ENCODE results near the gene PCDHA1.

The PCDHA1 gene

GRCh38 chr5:140988608-140989007, 202.7 kb downstream of the PCDHA1 start:
- no peak for DNase-seq (ENCODE audit: low spot score)

- no peak for DNase-seq (ENCODE audit: low spot score)
Measured at GRCh38 chr5:140989254-140990020, 203.5 kb downstream of the PCDHA1 start.

GRCh38 chr5:140992828-140993227, 206.9 kb downstream of the PCDHA1 start:
- DNase-seq (ENCODE audit: low spot score): no peak

- no peak for DNase-seq (ENCODE audit: low spot score)
Measured at GRCh38 chr5:140996060-140996459, 210.1 kb downstream of the PCDHA1 start.

- DNase-seq (ENCODE audit: low spot score): no peak
Measured at GRCh38 chr5:140998921-140999410, 213.0 kb downstream of the PCDHA1 start.

GRCh38 chr5:141001446-141001843, 215.5 kb downstream of the PCDHA1 start:
- no peak for DNase-seq (ENCODE audit: low spot score)

- no peak for DNase-seq (ENCODE audit: low spot score)
Measured at GRCh38 chr5:141001844-141002604, 216.1 kb downstream of the PCDHA1 start.

- DNase-seq (ENCODE audit: low spot score): no peak
Measured at GRCh38 chr5:141002605-141002965, 216.6 kb downstream of the PCDHA1 start.

GRCh38 chr5:141003031-141003430, 217.1 kb downstream of the PCDHA1 start:
- DNase-seq (ENCODE audit: low spot score): no peak

- DNase-seq (ENCODE audit: low spot score): no peak
Measured at GRCh38 chr5:141003791-141004611, 218.1 kb downstream of the PCDHA1 start.

- no peak for DNase-seq (ENCODE audit: low spot score)
Measured at GRCh38 chr5:141007791-141008190, 221.9 kb downstream of the PCDHA1 start.

GRCh38 chr5:141010047-141010793, 224.3 kb downstream of the PCDHA1 start:
- no peak for DNase-seq (ENCODE audit: low spot score)

GRCh38 chr5:141017943-141018342, 232.0 kb downstream of the PCDHA1 start:
- DNase-seq (ENCODE audit: low spot score): no peak

GRCh38 chr5:141022384-141022783, 236.4 kb downstream of the PCDHA1 start:
- no peak for DNase-seq (ENCODE audit: low spot score)

- no peak for DNase-seq (ENCODE audit: low spot score)
Measured at GRCh38 chr5:141031006-141031405, 245.1 kb downstream of the PCDHA1 start.

GRCh38 chr5:141032626-141033025, 246.7 kb downstream of the PCDHA1 start:
- DNase-seq (ENCODE audit: low spot score): no peak

GRCh38 chr5:141039061-141039460, 253.1 kb downstream of the PCDHA1 start:
- DNase-seq (ENCODE audit: low spot score): no peak

GRCh38 chr5:141039517-141039916, 253.6 kb downstream of the PCDHA1 start:
- no peak for DNase-seq (ENCODE audit: low spot score)

- DNase-seq (ENCODE audit: low spot score): no peak
Measured at GRCh38 chr5:141040093-141040770, 254.3 kb downstream of the PCDHA1 start.

GRCh38 chr5:141040771-141041426, 255.0 kb downstream of the PCDHA1 start:
- DNase-seq (ENCODE audit: low spot score): peak; percentile 37

- DNase-seq (ENCODE audit: low spot score): no peak
Measured at GRCh38 chr5:141041427-141041785, 255.5 kb downstream of the PCDHA1 start.

All from hematopoietic multipotent progenitor cell treated with erythropoietin and hydrocortisone succinate and interleukin-3 and kit ligand, for 15 days (in vitro differentiated cells).